ENCODE data around the gene KCNG1.
A peak's percentile ranks its signal among the peaks of the same experiment; 100 is the strongest.

KCNG1 gene

DNA sequence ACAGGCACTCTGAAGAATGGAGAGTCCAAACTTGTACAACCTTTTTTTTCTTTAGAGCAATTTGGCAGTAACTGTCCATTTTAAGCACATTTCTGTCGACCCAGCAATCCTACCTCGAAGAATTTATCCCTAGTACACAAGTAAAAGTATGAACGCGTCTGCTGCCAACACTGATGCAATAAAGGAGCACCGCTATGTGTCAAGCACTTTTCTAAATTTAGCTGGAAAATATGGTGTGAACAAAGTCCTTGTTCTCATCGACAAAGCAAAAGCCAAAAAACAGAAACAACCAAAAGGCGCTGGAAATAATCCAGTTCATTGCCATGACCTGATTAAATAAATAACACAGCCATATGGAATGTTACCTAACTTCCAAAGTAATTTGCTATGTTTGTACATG lies 65.6 kb downstream of the KCNG1 start:
- H3K9me3 ChIP-seq (ENCODE audit: low read length): no peaks in the 10 kb centered on the region
- H4K20me1 ChIP-seq (ENCODE audit: insufficient read depth, low read length): peaks cover 5% of the 10 kb centered on the region; the same call in 1 of the 2 replicates
- peak overlapping the region; percentile 94 for H3K4me3 ChIP-seq (ENCODE audit: low read depth, low read length, poor library complexity, severe bottlenecking)
- H3K9me2 ChIP-seq (ENCODE audit: low read depth, low read length): no peaks in the 10 kb centered on the region
- H3K27ac ChIP-seq (ENCODE audit: low read depth, low read length, poor library complexity, severe bottlenecking): no peak overlapping the region
- no peaks in the 10 kb centered on the region for H3F3A ChIP-seq (ENCODE audit: insufficient read depth, low read length)
- H3K4me2 ChIP-seq (ENCODE audit: low read length): peak overlapping the region; percentile 98
- H3K79me2 ChIP-seq (ENCODE audit: insufficient read depth, low read length): peaks cover 47% of the 10 kb centered on the region
- H3K27me3 ChIP-seq (ENCODE audit: insufficient read depth, low read length): no peaks in the 10 kb centered on the region
- TF ChIP-seq EZH2 (IDR thresholded peaks at IDR 0.05; ENCODE audit: borderline replicate concordance, low read length) (no peak), CTCF (IDR thresholded peaks at IDR 0.05; ENCODE audit: low read length) (no peak)
- H3K36me3 ChIP-seq (ENCODE audit: insufficient read depth, low read length): peaks cover 41% of the 10 kb centered on the region
- peak overlapping the region; percentile 91 for H3K9ac ChIP-seq (ENCODE audit: low read length)
- H2AFZ ChIP-seq (ENCODE audit: low read length): no peak overlapping the region
- peaks cover 37% of the 10 kb centered on the region for H3K4me1 ChIP-seq (ENCODE audit: insufficient read depth, low read length, severe bottlenecking)

- Histone ChIP-seq H4K20me1 (ENCODE audit: insufficient read depth, low read length) (peaks cover 5% of the 10 kb centered on the region; the same call in 1 of the 2 replicates), H3K79me2 (ENCODE audit: insufficient read depth, low read length) (peaks cover 47% of the 10 kb centered on the region), H3K36me3 (ENCODE audit: insufficient read depth, low read length) (peaks cover 60% of the 10 kb centered on the region), H3K9me3 (ENCODE audit: low read length) (no peaks in the 10 kb centered on the region), H3F3A (ENCODE audit: insufficient read depth, low read length) (no peaks in the 10 kb centered on the region), H3K4me2 (ENCODE audit: low read length) (no peak overlapping the region), H3K4me3 (ENCODE audit: low read depth, low read length, poor library complexity, severe bottlenecking) (no peak overlapping the region), H2AFZ (ENCODE audit: low read length) (no peak overlapping the region), H3K27ac (ENCODE audit: low read depth, low read length, poor library complexity, severe bottlenecking) (no peak overlapping the region), H3K27me3 (ENCODE audit: insufficient read depth, low read length) (no peaks in the 10 kb centered on the region), H3K9me2 (ENCODE audit: low read depth, low read length) (no peaks in the 10 kb centered on the region), H3K4me1 (ENCODE audit: insufficient read depth, low read length, severe bottlenecking) (peaks cover 22% of the 10 kb centered on the region), H3K9ac (ENCODE audit: low read length) (no peak overlapping the region)
- TF ChIP-seq EZH2 (IDR thresholded peaks at IDR 0.05; ENCODE audit: borderline replicate concordance, low read length) (no peak), CTCF (IDR thresholded peaks at IDR 0.05; ENCODE audit: low read length) (no peak)
These were observed 69.1 kb downstream of the KCNG1 start for GRCh38 chr20:50953821-50954220.
